Activated effector memory CD4-positive, alpha-beta T cell treated with anti-CD3 and anti-CD28 coated beads, Interleukin-2, amount 50 U/mL, for 16 hours (primary cell): ENCODE results near the gene TMPRSS2.

Experiments
- DNase-seq: peaks from one replicate; pipeline ENCODE4 v3.0.0-alpha.2; 2020

Gene TMPRSS2

GRCh38 chr21:41509145-41509496, 1.2 kb upstream of the TMPRSS2 start:
- DNase-seq = no peak

GRCh38 chr21:41508415-41509144, 622 bp upstream of the TMPRSS2 start:
- no peak for DNase-seq

DNA sequence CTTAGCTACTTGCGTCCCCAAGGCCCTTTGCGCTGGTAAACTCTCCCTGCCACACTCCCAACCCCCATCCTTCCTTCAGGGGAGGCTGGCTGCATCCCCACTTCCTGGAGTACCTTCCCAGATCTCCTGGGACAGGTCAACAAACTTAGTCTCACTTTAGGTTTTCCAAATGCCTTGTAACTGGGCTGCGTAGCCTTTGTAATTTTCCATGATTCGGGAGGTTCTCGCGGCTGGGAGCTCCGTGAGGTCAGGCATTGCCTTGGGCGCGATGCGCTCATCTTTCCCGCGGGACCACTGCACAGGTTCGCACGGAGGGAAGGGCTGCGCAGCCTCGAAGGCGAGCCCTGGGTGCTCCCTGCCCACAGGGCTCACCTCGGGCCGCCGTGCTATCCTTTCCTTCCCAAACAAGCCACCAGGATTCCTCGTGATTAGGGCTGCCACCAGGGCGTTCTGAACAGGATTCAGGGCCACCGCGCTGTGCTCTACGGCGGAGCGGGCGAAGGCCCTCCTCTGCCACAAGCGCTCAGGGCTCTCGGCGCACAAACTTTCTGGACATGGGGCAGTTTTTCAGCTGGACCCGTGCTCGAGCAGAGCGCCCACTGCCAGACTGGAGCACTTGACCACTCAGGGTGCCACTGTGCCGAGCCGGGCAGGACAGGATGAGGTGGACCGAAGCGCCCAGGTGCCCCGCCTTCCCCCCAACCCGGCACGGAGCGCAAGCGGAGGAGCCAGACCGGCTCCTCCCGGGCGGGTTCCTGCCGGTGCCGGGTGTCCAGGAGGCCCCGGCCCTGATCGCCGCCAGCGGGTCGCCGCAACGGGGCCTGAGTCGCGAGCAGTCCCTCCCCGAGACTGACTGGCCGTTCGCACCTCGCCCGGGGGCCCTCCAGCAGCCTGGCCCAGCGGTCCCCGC, 1.1 kb downstream of the TMPRSS2 start:
- DNase-seq = no peak

GRCh38 chr21:41506005-41506594, 1.9 kb downstream of the TMPRSS2 start:
- DNase-seq = no peak

DNA sequence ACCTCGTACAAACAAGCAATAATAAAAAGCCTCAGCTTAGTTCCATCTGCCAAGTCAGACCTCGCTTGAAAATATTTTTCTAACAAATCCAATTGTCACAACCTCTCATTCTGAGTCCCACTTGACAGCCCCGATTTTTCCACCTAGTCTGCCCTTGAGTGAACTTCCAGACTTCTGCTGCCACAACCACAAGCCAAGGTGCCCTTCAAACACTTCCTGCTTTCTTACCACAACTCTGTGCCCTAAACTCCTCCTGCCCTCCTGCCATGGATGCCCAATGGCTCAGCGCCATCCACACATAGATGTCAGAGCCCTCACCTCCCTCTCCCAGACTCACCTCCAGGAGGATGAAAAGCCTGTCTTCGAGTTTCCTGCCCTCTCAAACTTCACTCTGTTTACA, 3.9 kb downstream of the TMPRSS2 start:
- DNase-seq = no peak

- DNase-seq = no peak
Measured at GRCh38 chr21:41503331-41503730, 4.6 kb downstream of the TMPRSS2 start.

- DNase-seq = no peak
Measured at GRCh38 chr21:41501919-41502318, 6.0 kb downstream of the TMPRSS2 start.

DNA sequence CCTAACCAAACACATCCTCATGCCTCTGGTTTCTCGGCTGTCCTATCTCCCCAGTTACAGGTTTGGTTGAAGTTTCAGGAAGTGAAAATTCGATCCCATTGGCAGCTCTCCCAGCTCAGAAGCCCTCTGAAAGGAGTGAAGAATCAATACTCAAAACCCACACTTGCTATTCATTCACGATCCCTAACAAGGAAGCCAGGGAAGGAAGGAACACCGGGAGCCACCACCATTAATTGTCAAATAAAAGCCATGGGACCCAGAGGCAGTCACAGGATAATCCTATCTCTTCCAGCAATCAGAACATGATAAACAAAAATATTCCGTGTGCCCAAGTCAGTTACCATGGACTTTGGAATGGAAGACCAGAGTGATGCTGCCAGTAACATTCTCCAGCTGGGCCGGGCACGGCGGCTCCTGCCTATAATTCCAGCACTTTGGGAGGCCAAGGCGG, 7.0 kb downstream of the TMPRSS2 start:
- no peak for DNase-seq

GRCh38 chr21:41500363-41500762, 7.6 kb downstream of the TMPRSS2 start:
- no peak for DNase-seq

GRCh38 chr21:41499920-41500319, 8.0 kb downstream of the TMPRSS2 start:
- no peak for DNase-seq

GRCh38 chr21:41497788-41498187, 10.2 kb downstream of the TMPRSS2 start:
- no peak for DNase-seq

- DNase-seq = no peak
Measured at GRCh38 chr21:41497008-41497407, 10.9 kb downstream of the TMPRSS2 start.

DNA sequence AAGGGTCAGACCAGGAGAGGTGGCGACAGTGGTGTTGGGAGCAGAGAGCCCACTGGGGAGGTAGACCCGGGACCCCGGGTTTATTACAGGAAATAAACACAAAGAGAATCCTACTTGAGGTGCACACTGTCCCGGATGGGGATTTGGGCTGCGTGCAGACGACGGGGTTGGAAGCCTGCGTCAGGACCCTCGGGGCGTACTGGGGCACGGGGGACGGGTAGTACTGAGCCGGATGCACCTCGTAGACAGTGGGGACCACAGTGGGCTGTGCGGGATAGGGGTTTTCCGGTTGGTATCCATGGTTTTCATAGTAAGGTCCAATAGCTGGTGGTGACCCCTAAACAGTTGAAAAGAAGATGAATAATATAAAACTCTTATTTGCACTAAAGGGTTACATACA, 13.7 kb downstream of the TMPRSS2 start:
- no peak for DNase-seq

DNA sequence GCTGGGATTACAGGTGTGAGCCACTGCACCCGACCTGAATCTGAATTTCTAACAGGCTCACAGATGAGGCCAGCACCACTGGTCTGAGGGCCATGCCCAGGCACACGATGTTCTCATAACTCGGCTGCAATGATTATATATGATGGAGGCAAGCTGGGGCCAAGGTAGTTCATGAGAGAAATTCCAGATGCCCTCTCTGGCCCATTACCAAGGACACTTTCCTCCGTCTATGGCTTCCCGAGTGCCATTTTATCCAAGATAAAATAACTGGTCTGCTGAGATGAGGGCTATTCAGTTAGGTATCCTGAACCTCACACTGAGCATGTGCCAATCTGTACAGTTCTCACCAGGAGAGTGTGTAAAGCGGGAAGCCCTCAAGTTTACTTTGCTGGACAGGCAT, 16.5 kb downstream of the TMPRSS2 start:
- DNase-seq = no peak

- DNase-seq = no peak
Measured at GRCh38 chr21:41490330-41490729, 17.6 kb downstream of the TMPRSS2 start.

DNA sequence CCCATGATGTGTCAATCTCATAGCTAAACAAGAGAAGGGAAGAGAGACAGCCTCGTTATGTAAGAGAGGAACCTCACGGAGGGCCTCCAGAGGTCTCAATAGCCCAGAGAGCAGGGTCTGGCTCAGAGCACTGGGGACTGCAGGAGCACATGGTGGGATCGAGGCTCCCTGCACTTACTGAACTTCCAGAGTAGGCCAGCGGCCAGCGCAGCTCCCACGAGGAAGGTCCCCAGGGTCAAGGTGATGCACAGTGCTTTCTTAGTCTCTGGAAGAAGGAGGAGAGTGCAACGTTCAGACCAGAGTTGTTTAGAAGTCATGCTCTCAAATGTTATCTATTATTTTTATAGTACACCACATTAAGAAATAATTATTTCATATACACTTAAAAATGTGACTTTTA, 18.6 kb downstream of the TMPRSS2 start:
- DNase-seq = no peak

DNA sequence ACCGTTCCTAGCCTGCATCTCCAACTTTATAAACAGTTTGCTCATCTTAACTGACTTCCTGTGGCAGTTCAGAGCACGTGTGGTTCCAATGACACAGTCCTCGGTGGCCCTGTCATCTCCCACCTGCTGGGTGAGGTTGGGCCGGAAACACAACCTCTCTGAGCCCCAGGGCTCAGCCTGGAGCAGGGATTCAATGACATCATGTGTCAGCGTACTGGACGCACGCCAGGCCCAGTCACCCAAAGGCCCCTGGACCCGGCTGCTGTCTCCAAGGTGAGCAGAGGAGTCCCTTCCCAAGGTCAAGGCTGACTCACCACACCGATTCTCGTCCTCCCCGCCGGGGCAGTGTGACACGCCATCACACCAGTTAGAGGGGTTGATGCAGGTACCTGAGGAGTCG, 19.9 kb downstream of the TMPRSS2 start:
- DNase-seq = no peak

GRCh38 chr21:41487082-41487481, 20.9 kb downstream of the TMPRSS2 start:
- no peak for DNase-seq

GRCh38 chr21:41483973-41484372, 24.0 kb downstream of the TMPRSS2 start:
- DNase-seq = no peak

DNA sequence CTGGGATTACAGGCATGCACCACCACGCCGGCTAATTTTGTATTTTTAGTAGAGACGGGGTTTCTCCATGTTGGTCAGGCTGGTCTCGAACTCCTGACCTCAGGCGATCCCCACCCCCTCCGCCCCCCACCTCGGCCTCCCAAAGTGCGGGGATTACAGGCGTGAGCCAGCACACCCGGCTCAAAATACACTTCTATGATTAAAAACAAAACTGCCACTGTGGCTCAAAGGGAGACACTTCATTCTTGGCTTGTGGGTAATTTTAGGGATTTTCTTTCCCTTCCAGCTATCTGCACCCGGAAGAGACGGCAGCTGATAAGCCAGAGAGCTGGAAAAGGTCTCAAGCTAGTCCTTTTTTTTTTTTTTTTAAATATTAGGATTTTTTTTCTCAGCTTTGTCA, 24.5 kb downstream of the TMPRSS2 start:
- no peak for DNase-seq

- no peak for DNase-seq
Measured at GRCh38 chr21:41482980-41483379, 25.0 kb downstream of the TMPRSS2 start.

- no peak for DNase-seq
Measured at GRCh38 chr21:41482301-41482700, 25.7 kb downstream of the TMPRSS2 start.

DNA sequence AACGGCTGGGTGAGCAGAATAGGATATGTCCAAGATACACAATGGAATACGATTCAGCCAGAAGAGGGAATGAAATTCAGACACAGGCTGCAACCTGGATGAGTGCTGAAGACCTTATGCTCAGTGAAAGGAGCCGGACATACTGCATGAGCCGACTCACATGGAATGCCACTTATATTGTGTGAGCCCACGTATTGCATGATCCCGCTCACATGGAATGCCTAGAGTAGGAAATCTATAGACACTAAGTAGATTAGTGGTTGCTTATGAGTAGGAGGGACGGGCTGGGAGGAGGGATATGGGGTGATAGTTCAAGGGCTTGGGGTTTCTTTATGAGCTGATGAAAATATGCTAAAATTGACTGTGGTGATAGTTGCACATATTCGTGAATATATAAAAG, 26.8 kb downstream of the TMPRSS2 start:
- no peak for DNase-seq
